Measurements from ENCODE around the gene CMSS1.

Gene CMSS1

GRCh38 chr3:99877031-99877579 is 59.4 kb downstream of the CMSS1 start:
- no peak for DNase-seq

DNA sequence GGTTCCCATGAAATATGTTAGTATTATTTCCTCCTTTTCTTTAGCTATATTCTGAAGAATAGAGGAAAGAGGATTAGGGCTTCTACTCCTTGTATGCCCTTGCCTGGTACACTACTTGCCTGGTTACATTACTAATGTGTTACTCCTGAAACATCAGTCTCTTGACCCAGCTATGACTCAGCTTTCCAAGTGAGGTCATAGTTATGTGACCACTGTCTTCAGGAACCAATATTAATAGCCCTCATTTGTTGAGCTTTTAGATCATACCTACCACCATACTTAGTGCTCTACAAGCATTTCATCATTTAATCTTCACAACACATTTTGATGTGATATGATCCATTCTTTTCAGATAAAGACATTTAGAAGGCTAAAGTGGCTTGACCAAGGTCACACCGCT is 60.3 kb downstream of the CMSS1 start:
- DNase-seq = no peak

DNA sequence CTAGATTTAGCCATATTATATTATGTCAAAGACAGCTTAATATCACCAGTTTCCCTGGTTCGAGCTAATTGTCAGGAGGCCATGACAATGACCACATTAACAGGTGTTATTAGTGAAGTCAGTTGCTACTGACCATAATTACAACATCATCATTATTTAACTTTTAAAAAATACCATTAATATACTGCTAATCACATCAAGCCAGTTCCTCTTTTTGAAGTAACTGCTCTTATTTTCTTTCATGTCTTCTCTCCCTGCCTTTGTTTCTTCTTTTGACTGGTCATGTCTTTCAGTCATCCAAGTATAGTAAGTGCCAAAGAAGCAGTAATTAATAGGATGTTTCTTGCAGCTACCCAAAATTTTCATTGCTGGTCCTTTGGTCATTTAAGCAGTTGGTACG is 61.6 kb downstream of the CMSS1 start:
- no peak for DNase-seq

DNA sequence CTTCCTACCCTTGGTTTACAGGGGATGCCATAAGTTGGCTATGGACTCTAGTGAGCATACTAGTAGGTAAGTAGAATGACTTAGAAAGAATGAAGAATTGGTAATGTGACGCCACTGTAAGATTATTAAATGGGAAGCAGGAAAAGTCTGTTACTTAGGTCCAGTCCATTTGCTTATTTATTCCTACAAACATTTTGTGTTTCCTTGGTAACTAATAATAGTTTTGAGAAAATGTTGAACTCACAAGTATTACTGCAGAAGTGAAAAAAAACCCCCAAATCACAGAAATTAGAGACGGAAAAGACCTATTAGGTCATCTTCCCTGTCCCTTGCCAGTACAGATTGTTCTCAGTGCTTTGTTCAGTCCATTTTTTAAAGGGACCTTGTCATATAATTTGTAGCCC is 63.5 kb downstream of the CMSS1 start:
- DNase-seq = no peak

- DNase-seq = no peak
Observed at GRCh38 chr3:99882436-99883137, 64.9 kb downstream of the CMSS1 start.

GRCh38 chr3:99883138-99883461 is 65.4 kb downstream of the CMSS1 start:
- no peak for DNase-seq

- no peak for DNase-seq
Observed at GRCh38 chr3:99883693-99884092, 66.0 kb downstream of the CMSS1 start.

DNA sequence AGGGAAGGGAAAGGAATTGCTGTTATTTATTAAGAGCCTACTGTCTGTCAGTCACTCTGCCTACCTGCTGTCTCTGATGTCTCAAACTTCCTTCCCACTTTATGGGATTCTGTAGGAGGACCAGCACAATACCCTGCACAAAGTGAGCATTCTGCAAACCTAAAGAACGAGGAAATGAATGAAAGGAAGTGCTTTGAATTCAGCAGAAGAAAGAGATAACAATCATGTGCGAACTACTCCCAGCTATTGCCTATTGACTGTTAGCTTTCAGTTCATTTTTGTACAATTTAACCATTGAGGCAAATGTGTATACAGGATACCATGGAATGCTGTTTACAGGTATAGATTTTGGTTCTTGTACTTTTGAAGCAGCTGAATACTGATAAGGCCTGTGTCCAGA is 66.8 kb downstream of the CMSS1 start:
- no peak for DNase-seq

DNA sequence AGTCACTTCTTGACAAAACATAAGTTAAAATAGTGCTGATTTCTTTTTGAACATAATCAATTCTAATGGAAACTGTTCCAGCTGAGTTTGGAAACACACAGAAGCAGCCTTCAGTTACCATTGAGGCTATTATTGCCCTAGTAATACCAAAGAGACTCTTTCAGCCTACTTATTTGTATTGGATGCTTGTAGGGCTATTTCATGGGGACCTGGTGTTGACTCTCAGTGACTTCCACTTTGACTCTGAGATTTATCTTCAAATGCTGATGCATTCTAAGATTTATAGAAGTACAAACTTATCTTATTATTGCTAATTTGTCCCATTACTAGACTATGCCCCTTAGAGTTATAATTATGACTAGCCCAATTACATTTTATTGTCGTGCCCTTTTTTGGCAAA is 67.4 kb downstream of the CMSS1 start:
- no peak for DNase-seq

DNA sequence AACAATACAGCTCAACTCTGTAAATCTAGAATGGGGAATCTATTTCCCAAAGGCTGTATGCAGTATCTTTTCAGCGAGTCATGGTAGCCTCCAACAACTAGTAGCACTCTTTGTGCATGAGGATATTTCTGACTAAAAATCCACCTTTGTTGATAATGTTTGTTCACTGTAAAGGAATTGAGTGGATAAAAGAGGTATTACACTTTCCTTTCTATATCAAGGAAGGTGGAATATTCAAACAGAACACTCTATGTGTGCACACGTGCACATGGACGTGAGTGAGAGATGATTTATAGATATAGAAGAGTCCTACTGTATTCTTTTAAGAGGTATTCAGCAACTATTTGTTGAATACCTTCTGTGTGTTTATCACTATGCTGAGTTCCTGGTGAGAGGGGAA is 68.2 kb downstream of the CMSS1 start:
- no peak for DNase-seq

DNA sequence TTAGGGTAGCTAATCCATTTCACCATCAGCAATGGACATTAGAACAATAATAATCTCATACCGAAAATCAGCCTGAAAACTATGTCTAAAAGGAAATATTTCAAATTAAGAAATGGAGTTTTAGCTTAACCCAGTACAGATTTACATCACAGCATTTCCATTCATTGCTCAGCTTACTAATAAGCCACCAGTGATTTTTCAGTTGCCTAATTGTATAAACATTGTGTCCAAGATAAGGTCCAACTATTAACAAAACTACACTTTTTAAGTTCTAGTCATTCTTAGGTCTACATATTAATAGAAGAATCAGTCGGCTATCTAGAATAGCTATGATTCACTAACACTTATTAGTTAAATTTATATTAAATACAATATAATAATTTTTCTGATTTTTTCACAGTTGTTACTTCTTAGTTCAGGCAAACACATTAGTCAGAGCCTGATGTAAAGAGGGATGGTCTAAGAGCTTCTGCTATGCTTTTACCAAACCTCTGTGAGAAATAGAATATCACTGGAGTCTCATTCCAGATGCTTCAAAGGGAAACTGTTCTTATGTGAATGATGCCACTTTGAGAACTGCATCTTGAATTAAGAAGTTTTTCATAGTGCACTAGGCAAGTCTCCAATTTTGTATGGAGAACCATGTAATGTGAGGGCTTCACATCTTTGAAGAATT is 74.1 kb downstream of the CMSS1 start:
- DNase-seq = no peak

DNA sequence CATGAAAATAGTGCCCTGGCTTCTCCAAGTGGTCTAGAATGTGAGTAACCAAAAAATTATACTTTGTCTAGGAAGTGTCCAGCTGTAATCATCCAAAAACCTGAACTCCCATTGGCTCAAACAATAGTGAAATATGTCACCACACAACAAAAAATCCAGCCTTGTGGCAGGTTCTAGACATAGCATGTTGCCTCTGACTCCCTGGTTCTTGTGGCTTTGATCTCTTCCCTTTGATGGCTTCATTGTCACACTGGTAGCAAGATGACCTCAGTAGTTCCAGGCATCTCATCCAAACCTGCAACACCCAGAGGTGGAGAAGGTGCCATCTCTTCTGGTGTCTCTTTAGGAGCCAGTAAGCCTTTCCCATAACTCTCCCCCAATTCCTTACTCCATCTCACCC is 74.7 kb downstream of the CMSS1 start:
- DNase-seq = no peak

- DNase-seq = no peak
Observed at GRCh38 chr3:99895131-99895696, 77.6 kb downstream of the CMSS1 start.

GRCh38 chr3:99895703-99896441 is 78.2 kb downstream of the CMSS1 start:
- DNase-seq = no peak

- no peak for DNase-seq
Observed at GRCh38 chr3:99896482-99896881, 78.8 kb downstream of the CMSS1 start.

DNA sequence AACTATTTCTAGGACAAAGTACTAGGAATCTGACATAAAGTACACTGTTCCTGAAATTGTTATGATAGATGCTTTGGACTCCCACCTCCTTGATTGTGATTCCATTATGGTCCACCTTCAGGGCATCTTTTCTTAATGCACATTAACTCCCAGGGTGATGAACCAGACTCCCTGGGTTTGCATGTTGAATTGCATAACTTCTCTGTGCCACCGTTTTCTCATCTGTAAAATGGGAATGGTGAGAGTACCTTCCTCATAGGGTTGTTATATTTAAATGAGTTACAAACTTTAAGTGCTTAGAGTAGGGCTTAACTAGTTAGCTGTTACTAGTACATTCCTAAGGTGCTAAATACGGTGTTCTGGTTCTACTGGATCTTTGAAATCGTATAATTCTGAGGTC is 81.9 kb downstream of the CMSS1 start:
- DNase-seq = no peak

- DNase-seq = no peak
Observed at GRCh38 chr3:99900248-99900647, 82.6 kb downstream of the CMSS1 start.

DNA sequence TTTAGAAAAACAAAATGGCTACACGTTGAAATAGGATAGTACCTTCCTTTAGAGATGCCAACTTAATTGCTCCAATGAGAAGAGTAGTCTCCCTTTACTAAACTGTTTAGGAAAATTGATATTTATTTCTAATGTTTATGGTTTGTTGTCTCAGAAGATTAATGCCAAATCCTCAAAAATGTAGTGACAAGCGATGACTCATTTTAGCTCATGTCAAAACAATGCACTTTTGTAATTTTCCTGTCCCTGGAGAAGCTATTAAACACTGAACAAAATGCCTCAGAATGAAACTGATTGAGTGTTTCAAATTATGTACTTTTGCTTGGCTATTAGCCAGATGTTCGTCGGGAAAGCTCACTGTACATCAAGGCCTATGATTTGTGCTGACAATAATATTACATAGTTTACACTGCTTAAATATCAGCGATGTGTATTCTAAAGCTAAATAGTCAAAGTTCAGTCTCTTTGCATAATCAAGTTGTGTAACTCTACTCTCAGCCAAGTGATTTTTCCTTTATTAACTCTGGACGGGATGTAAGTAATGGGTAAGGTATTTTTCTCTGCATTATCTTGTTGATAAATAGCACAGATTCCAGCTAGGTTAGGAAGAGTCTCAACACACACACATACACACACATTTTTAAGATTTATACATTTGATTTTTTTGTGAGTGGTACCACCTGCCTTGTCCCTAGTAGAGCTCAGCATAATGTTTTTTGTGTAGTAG is 83.7 kb downstream of the CMSS1 start:
- no peak for DNase-seq

GRCh38 chr3:99902091-99902490 is 84.4 kb downstream of the CMSS1 start:
- DNase-seq = no peak

DNA sequence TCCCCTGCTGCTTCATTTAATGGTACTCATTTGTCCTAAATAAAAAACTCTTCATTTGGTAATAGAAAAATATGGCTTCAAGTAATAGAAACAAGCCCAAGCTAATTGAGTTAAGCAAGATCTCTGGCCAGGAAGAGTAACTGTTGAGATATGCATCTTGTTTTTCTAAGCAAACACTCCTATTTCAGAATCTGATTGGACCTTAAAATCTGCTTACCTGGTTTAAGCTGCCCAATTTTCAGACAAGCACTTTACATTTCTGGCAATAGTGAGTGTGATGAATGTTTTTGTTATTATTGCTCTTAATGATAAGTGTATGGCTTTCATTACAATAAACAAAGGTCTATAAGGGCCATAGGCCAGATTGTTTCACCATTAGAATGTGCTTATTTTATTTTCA is 86.2 kb downstream of the CMSS1 start:
- no peak for DNase-seq

- DNase-seq = no peak
Observed at GRCh38 chr3:99907959-99908544, 90.4 kb downstream of the CMSS1 start.

GRCh38 chr3:99909714-99910495 is 92.2 kb downstream of the CMSS1 start:
- no peak for DNase-seq
